SK-N-SH treated with all-trans-retinoic acid at 6 μM for 48 hours (cell line): ENCODE data around the gene S100A6.

Experiments used
- BACH2 ChIP-seq: fragments of 250-450 bp; sonication (Bioruptor Pico); IDR thresholded peaks from 2 replicates; pipeline ENCODE4 v1.9.0; 2021; ENCODE audit warnings: mild to moderate bottlenecking, borderline replicate concordance
- RARB ChIP-seq: fragments of 250-450 bp; sonication (Bioruptor Pico); IDR thresholded peaks from 2 replicates; pipeline ENCODE4 v1.8.0; 2021; ENCODE audit warnings: mild to moderate bottlenecking, moderate library complexity
- ZFP30 ChIP-seq: fragments of 450-650 bp; formaldehyde crosslinking; IDR thresholded peaks from 2 replicates; pipeline ENCODE4 v1.5.0; 2022; ENCODE audit warnings: mild to moderate bottlenecking, moderate library complexity
- ZNF8 ChIP-seq: fragments of 450-650 bp; formaldehyde crosslinking; IDR thresholded peaks from 2 replicates; pipeline ENCODE4 v1.5.0; 2020; ENCODE audit warnings: mild to moderate bottlenecking, moderate library complexity
- TF ChIP-seq, protein P1 (sequence below): fragments of 250-450 bp; sonication (Bioruptor Pico); IDR thresholded peaks from 2 replicates; pipeline ENCODE4 v1.8.0; 2020; ENCODE audit warnings: mild to moderate bottlenecking, moderate library complexity, borderline replicate concordance
- TF ChIP-seq, protein P2 (sequence below): fragments of 250-450 bp; sonication (Bioruptor Pico); IDR thresholded peaks from 2 replicates; pipeline ENCODE4 v1.5.1; 2021; ENCODE audit warnings: mild to moderate bottlenecking, moderate library complexity
- TF ChIP-seq, protein P3 (sequence below): fragments of 250-450 bp; sonication (Bioruptor Pico); IDR thresholded peaks from 2 replicates; pipeline ENCODE4 v1.5.1; 2020; ENCODE audit warnings: low read depth, mild to moderate bottlenecking, moderate library complexity

DNA sequence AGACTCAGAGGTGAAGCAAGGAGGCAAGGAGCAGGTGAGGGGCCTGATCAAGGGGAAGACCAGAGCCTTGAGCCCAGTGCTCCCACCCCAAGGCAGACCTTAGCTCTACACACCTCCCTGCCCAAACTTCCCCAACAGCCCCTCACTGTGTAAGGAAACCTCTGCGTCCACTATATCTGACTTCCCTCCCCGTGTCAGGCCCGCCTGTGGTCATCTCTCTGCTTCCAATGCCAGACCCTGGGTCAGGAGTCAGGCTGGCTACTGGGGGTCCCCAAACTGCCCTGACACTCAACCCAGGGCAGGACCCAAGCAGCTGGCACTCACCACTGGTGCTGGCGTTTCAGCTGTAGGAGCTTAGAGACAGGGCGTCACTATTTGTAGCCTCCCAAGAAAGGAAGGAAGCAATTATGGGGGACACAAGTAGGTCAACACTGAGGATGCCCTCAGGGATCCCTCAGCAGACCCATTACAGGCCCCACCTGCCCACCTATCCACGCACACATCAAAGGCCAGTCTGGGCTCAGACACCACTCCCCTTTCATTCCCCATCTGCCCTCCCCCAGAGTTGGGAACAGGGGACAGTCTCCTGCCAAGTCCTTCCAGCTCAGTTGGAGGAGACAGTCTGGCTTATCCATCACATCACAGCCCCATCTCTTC is 14.1 kb upstream of the S100A6 start:
- TF ChIP-seq, protein P1, sequence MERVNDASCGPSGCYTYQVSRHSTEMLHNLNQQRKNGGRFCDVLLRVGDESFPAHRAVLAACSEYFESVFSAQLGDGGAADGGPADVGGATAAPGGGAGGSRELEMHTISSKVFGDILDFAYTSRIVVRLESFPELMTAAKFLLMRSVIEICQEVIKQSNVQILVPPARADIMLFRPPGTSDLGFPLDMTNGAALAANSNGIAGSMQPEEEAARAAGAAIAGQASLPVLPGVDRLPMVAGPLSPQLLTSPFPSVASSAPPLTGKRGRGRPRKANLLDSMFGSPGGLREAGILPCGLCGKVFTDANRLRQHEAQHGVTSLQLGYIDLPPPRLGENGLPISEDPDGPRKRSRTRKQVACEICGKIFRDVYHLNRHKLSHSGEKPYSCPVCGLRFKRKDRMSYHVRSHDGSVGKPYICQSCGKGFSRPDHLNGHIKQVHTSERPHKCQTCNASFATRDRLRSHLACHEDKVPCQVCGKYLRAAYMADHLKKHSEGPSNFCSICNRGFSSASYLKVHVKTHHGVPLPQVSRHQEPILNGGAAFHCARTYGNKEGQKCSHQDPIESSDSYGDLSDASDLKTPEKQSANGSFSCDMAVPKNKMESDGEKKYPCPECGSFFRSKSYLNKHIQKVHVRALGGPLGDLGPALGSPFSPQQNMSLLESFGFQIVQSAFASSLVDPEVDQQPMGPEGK (CRISPR knock-in tag) = no peak
- TF ChIP-seq, protein P2, sequence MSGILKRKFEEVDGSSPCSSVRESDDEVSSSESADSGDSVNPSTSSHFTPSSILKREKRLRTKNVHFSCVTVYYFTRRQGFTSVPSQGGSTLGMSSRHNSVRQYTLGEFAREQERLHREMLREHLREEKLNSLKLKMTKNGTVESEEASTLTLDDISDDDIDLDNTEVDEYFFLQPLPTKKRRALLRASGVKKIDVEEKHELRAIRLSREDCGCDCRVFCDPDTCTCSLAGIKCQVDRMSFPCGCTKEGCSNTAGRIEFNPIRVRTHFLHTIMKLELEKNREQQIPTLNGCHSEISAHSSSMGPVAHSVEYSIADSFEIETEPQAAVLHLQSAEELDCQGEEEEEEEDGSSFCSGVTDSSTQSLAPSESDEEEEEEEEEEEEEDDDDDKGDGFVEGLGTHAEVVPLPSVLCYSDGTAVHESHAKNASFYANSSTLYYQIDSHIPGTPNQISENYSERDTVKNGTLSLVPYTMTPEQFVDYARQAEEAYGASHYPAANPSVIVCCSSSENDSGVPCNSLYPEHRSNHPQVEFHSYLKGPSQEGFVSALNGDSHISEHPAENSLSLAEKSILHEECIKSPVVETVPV = no peak
- TF ChIP-seq, protein P3, sequence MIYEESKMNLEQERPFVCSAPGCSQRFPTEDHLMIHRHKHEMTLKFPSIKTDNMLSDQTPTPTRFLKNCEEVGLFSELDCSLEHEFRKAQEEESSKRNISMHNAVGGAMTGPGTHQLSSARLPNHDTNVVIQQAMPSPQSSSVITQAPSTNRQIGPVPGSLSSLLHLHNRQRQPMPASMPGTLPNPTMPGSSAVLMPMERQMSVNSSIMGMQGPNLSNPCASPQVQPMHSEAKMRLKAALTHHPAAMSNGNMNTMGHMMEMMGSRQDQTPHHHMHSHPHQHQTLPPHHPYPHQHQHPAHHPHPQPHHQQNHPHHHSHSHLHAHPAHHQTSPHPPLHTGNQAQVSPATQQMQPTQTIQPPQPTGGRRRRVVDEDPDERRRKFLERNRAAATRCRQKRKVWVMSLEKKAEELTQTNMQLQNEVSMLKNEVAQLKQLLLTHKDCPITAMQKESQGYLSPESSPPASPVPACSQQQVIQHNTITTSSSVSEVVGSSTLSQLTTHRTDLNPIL = no peak
- TF ChIP-seq ZNF8 (CRISPR knock-in tag) = no peak
- TF ChIP-seq ZFP30 (CRISPR knock-in tag) = no peak
- TF ChIP-seq BACH2 (CRISPR knock-in tag) = no peak
- no peak for TF ChIP-seq RARB
